ENCODE results near the gene ASB15.

Gene ASB15

DNA sequence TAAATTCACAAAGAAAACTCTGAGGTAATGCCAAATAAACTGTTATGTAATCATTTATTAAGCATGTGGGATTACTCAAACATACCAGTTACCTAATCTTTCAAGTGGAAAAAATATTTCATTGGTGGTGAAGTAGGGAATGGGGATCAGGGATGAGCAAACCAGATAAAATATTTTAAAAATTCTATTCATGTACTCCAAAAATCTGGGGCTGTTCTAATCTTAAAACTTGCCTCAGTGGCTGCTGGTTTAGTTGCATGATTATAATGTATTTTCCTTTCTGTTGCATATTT is 73.5 kb downstream of the ASB15 start:
- TF ChIP-seq TAF1 (IDR thresholded peaks at IDR 0.05; ENCODE audit: borderline replicate concordance, insufficient read depth, low read length) (no peak), FOXP2 (optimal IDR thresholded peaks at IDR 0.05; ENCODE audit: borderline replicate concordance, extremely low read depth, extremely low read length, insufficient read depth) (no peak), SIN3A (IDR thresholded peaks at IDR 0.05; ENCODE audit: borderline replicate concordance, insufficient read depth, low read length) (no peak), POLR2AphosphoS5 (IDR thresholded peaks at IDR 0.05; ENCODE audit: low read depth, low read length) (no peak), REST (IDR thresholded peaks at IDR 0.05; ENCODE audit: insufficient read depth in 1 of 2, low read depth in 2 of 2, low read length in 2 of 2) (no peak)

- TF ChIP-seq REST (IDR thresholded peaks at IDR 0.05; ENCODE audit: insufficient read depth in 1 of 2, low read depth in 2 of 2, low read length in 2 of 2) (no peak), POLR2AphosphoS5 (IDR thresholded peaks at IDR 0.05; ENCODE audit: low read depth, low read length) (no peak), FOXP2 (optimal IDR thresholded peaks at IDR 0.05; ENCODE audit: borderline replicate concordance, extremely low read depth, extremely low read length, insufficient read depth) (no peak), SIN3A (IDR thresholded peaks at IDR 0.05; ENCODE audit: borderline replicate concordance, insufficient read depth, low read length) (no peak), TAF1 (IDR thresholded peaks at IDR 0.05; ENCODE audit: borderline replicate concordance, insufficient read depth, low read length) (no peak)
These were observed 75.6 kb downstream of the ASB15 start for GRCh38 chr7:123677061-123677715.

DNA sequence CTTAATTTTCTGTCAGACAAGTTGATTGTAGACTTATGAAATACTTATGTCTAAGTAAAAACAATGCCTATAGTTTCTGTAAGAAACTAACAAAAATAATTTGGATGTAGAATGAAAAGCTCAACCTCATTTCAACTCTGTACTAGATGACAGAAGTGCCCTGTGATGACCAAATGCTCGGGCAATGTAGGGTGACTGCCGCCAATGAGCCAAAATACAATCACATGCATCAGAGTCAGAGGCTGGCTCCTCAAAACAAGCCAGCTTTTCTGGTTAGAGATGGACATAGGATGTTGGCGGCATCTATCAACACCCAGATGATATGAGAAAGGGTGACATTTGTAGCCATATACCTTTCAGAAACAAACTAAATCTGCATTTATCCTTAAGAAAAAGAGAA is 78.0 kb downstream of the ASB15 start:
- TF ChIP-seq TAF1 (IDR thresholded peaks at IDR 0.05; ENCODE audit: borderline replicate concordance, insufficient read depth, low read length) (no peak), POLR2AphosphoS5 (IDR thresholded peaks at IDR 0.05; ENCODE audit: low read depth, low read length) (no peak), FOXP2 (optimal IDR thresholded peaks at IDR 0.05; ENCODE audit: borderline replicate concordance, extremely low read depth, extremely low read length, insufficient read depth) (no peak), SIN3A (IDR thresholded peaks at IDR 0.05; ENCODE audit: borderline replicate concordance, insufficient read depth, low read length) (no peak), REST (IDR thresholded peaks at IDR 0.05; ENCODE audit: insufficient read depth in 1 of 2, low read depth in 2 of 2, low read length in 2 of 2) (no peak)

DNA sequence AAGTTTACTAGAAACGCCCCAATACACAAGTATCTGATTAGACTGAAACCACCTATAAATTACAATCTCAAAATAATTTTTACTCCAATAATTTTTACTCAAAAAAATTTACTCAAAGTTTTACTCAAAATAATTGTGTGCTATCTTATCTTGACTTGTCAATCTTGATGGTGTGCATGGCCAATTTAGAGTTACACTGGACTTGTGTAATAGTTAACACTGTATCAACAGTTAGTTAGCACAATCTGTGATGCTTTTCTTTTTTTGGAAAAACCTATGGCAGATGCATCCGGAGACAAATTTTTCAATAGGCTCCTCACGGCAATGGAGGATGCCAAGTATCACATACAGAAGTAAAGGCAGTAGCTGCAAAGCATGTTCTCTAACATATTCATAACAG is 79.0 kb downstream of the ASB15 start:
- TF ChIP-seq POLR2AphosphoS5 (IDR thresholded peaks at IDR 0.05; ENCODE audit: low read depth, low read length) (no peak), FOXP2 (optimal IDR thresholded peaks at IDR 0.05; ENCODE audit: borderline replicate concordance, extremely low read depth, extremely low read length, insufficient read depth) (no peak), SIN3A (IDR thresholded peaks at IDR 0.05; ENCODE audit: borderline replicate concordance, insufficient read depth, low read length) (no peak), REST (IDR thresholded peaks at IDR 0.05; ENCODE audit: insufficient read depth in 1 of 2, low read depth in 2 of 2, low read length in 2 of 2) (no peak), TAF1 (IDR thresholded peaks at IDR 0.05; ENCODE audit: borderline replicate concordance, insufficient read depth, low read length) (no peak)

- TF ChIP-seq POLR2AphosphoS5 (IDR thresholded peaks at IDR 0.05; ENCODE audit: low read depth, low read length) (no peak), SIN3A (IDR thresholded peaks at IDR 0.05; ENCODE audit: borderline replicate concordance, insufficient read depth, low read length) (no peak), TAF1 (IDR thresholded peaks at IDR 0.05; ENCODE audit: borderline replicate concordance, insufficient read depth, low read length) (no peak), REST (IDR thresholded peaks at IDR 0.05; ENCODE audit: insufficient read depth in 1 of 2, low read depth in 2 of 2, low read length in 2 of 2) (no peak), FOXP2 (optimal IDR thresholded peaks at IDR 0.05; ENCODE audit: borderline replicate concordance, extremely low read depth, extremely low read length, insufficient read depth) (no peak)
These were observed 79.9 kb downstream of the ASB15 start for GRCh38 chr7:123681561-123681960.

Data from PFSK-1 (cell line).